PFSK-1 (cell line): Measurements from ENCODE around the gene HSDL1.

ENCODE experiments used
- FOXP2 ChIP-seq: optimal IDR thresholded peaks from 2 replicates; pipeline ENCODE3; 2011; ENCODE audit warnings: borderline replicate concordance, control low read depth, inconsistent platforms; ENCODE audit not compliant: insufficient read depth; ENCODE audit errors: extremely low read length, extremely low read depth
- POLR2AphosphoS5 ChIP-seq: IDR thresholded peaks from 2 replicates; pipeline ENCODE4 v1.6.1; 2012; ENCODE audit warnings: low read depth, mild to moderate bottlenecking, control low read depth, low read length, moderate library complexity
- SIN3A ChIP-seq: IDR thresholded peaks from 2 replicates; pipeline ENCODE4 v1.6.1; 2012; ENCODE audit warnings: mild to moderate bottlenecking, low read length, moderate library complexity, borderline replicate concordance; ENCODE audit not compliant: insufficient read depth
- TAF1 ChIP-seq: IDR thresholded peaks from 2 replicates; pipeline ENCODE4 v1.6.1; 2012; ENCODE audit warnings: low read length, control low read depth, borderline replicate concordance; ENCODE audit not compliant: insufficient read depth
- TF ChIP-seq, protein P1 (sequence below), 2 experiments: IDR thresholded peaks; 2 replicates each; pipeline versions ENCODE4 v1.6.1 to v1.8.0; 2011 to 2012; ENCODE audit warnings: low read depth in 2 of 2, low read length in 2 of 2, control low read depth in 1 of 2, inconsistent platforms in 1 of 2, mild to moderate bottlenecking in 1 of 2, moderate library complexity in 1 of 2; ENCODE audit not compliant: insufficient read depth in 1 of 2

HSDL1 gene

DNA sequence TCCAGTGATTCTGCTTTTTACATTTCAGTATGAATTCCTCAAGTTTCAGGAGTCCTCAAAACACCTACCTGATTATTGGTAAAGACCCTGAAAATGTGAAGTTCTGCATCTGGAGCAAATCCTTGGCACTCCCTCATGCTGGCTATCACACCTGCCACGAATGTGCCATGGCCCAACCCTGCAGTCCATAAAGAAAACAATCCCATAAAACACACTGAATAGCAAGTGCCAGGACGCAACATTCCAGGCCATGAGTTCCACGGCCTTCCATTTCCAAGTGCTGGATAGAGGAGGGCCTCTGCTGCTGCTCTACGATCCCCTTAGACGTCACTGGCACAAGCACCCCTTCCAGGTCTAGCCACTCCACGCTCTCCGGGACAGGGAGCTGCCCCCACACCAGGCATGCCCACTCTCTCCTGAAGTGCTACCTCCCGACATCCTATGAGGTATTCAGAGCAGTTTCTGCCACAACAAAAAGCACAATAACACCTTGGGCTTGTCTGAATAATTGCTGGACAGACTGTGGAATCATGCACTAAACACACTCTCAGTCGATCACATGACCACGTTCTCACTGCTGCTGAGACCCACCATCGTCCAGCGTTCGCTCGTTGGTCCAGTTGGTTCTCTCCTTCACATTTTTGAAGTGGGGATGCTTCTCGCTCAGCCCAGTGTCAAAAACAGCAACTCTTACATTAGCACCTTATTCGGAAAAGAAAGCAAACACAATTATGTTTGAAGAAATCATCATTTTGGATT, 51.7 kb downstream of the HSDL1 start:
- TF ChIP-seq POLR2AphosphoS5, result no peak

DNA sequence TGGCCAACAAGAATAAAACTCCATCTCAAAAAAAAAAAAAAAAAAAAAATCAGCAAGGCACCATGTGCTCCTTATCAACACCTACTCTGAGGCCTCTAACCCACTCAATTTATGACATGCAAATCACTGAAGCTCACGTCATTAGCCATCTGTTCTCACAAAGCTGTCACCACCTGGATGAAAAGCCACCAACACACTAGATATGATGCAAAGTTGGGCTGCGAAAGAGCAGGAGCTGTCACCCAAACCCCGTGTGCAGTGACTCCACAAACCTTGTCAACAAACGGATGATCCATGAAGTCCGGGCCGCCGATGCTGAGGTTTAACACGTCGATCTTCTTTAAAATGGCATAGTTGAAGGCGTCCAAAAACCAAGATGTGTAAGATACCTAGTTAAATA, 53.5 kb downstream of the HSDL1 start:
- TF ChIP-seq SIN3A, result no peak
- no peak for TF ChIP-seq TAF1
- no peak for TF ChIP-seq FOXP2
- no peak for TF ChIP-seq POLR2AphosphoS5
- TF ChIP-seq, protein P1, sequence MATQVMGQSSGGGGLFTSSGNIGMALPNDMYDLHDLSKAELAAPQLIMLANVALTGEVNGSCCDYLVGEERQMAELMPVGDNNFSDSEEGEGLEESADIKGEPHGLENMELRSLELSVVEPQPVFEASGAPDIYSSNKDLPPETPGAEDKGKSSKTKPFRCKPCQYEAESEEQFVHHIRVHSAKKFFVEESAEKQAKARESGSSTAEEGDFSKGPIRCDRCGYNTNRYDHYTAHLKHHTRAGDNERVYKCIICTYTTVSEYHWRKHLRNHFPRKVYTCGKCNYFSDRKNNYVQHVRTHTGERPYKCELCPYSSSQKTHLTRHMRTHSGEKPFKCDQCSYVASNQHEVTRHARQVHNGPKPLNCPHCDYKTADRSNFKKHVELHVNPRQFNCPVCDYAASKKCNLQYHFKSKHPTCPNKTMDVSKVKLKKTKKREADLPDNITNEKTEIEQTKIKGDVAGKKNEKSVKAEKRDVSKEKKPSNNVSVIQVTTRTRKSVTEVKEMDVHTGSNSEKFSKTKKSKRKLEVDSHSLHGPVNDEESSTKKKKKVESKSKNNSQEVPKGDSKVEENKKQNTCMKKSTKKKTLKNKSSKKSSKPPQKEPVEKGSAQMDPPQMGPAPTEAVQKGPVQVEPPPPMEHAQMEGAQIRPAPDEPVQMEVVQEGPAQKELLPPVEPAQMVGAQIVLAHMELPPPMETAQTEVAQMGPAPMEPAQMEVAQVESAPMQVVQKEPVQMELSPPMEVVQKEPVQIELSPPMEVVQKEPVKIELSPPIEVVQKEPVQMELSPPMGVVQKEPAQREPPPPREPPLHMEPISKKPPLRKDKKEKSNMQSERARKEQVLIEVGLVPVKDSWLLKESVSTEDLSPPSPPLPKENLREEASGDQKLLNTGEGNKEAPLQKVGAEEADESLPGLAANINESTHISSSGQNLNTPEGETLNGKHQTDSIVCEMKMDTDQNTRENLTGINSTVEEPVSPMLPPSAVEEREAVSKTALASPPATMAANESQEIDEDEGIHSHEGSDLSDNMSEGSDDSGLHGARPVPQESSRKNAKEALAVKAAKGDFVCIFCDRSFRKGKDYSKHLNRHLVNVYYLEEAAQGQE (IDR thresholded peaks at IDR 0.05; ENCODE audit: insufficient read depth in 1 of 2, low read depth in 2 of 2, low read length in 2 of 2), result no peak

DNA sequence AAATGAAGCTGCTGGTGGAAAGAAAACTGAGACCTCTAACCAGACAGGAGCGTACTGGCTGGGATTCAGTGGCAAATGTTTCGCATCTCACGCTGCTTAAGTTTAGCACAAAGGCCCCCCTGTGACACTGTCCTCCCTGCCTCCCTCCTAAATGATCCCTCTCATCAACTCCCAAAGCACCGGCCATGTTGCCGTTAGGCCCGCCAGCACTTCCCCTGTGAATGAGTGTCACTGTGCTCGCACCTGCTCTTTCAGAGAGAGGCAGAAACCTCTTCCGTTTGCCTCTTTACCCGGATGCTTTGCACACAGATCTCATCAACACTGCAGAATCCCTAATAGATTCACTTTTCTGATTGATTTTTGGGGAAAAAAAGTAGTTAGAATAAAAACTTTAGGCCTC, 54.8 kb downstream of the HSDL1 start:
- TF ChIP-seq POLR2AphosphoS5 (no peak), TAF1 (no peak), SIN3A (no peak), FOXP2 (no peak)
- TF ChIP-seq, protein P1 (IDR thresholded peaks at IDR 0.05; ENCODE audit: insufficient read depth in 1 of 2, low read depth in 2 of 2, low read length in 2 of 2), result no peak

DNA sequence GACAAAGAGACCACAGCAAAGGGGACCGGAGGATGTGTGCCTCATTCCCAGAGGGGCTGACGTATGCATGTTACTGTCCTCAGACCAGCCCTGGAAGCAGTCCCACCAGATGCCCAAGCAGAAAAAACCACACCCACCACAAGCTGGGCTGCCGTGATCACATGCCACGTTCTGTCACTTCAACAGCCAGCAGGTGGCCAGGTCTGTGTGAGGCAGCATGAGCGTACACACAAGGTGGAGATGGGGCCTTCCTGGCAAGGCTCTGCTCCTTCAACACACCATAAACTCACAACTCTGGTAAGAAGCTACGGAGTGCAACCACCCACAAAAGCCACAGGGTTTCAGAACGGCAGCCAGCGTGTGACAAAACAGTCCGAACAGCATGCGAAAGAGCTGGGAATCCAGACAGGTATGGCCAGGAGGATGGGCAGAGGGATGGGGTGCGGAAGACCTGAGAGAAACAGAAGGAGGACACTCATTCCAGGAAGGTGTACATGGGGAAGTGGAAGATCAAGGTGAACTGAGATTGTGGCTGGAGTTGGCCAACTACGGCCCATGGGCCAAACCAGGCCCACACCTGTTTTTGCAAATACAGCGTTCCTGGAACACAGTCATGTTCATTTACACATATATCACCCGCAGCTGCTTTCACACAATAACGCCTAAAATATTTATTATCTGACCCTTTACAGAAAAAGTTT, 56.1 kb downstream of the HSDL1 start:
- no peak for TF ChIP-seq POLR2AphosphoS5
- TF ChIP-seq FOXP2, result no peak
- TF ChIP-seq TAF1, result no peak
- TF ChIP-seq SIN3A, result no peak
- TF ChIP-seq, protein P1 (IDR thresholded peaks at IDR 0.05; ENCODE audit: insufficient read depth in 1 of 2, low read depth in 2 of 2, low read length in 2 of 2), result no peak

DNA sequence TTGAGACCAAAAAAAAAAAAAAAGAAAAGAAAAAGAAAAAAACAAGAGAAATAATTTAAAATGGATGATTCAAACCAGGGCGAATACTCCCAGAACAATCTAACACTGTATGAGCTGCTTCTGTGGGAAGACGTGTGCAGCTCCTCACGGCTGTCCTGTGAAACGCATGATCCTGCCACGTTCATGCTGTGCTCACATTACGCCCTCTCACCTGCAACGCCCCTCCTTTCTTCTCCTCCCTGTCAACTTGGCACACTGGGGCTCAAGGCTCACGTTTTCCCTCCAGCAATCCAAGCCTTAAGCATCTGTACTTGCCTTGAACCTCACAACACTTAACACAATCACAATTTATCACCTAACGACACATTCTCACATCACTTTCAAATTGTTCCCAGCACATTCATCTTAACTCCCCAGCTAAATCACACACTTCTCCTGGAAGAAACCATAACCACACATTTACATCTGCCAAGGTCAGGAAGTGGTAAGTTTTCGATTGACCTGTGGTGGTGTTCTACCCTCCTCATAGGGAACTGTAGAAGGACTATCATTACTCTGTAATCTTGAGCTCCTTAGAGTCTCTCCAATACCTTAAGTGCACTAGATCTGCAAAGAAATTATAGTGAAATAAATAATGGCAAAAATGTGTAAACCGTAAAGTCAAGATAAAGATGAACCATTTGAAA, 57.4 kb downstream of the HSDL1 start:
- no peak for TF ChIP-seq SIN3A
- TF ChIP-seq TAF1, result no peak
- TF ChIP-seq, protein P1 (IDR thresholded peaks at IDR 0.05; ENCODE audit: insufficient read depth in 1 of 2, low read depth in 2 of 2, low read length in 2 of 2), result no peak
- TF ChIP-seq FOXP2, result no peak
- TF ChIP-seq POLR2AphosphoS5, result no peak
